ENCODE results near the gene NBEA.
"Not testable (repeated sequence)": the region's sequence is repeated elsewhere in the genome, so short reads cannot be mapped to it uniquely, and the experiment has no call there.

The NBEA gene

DNA sequence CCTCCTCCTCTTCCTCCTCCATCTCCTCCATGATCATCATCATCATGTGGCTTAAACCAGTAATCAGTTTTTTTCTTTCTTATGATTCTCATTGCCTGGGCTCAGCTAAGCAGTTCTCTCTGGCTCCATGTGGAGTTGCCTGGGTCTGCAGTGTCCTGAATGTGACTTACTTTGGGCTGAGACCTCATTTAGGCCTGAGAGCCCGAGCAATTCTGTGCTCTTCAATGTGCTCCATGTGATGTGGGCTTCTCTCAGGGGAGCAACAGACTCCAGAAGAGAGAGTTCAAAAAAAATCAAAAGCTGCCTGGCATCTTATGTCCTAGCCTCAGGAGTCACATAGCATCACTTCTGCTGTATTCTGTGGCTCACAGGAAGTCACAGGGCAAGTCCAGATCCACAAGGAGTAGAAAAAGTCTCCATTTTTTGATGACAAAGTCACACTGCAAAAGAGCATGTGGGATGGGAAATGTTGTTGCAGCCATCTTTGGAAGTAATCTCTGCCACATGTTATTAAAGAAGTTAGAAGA is 405.7 kb downstream of the NBEA start:
- Histone ChIP-seq H3K27ac (no peak overlapping the region), H3K4me3 (no peak overlapping the region)

DNA sequence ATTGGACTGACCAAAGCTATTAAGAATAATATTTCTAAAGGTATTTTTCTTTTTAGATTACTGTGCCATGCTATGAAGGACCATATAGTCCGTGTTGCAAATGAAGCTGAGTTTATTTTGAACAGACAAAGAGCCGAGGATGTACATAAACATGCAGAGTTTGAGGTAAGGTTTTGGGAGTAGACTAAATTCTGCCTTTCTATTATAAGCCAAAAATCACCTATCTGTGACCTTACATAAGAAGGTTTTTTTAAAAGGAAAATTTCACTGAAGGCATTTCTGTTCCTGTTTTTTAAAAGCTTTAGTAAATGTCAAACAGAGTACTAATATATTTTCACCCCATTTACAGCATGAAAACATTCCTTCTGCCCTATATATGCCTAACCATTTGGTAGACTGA is 407.0 kb downstream of the NBEA start:
- Histone ChIP-seq H3K4me3 (no peak overlapping the region), H3K27ac (no peak overlapping the region)

GRCh38 chr13:35349673-35350278 is 407.7 kb downstream of the NBEA start:
- Histone ChIP-seq H3K27ac (no peak overlapping the region), H3K4me3 (no peak overlapping the region)

DNA sequence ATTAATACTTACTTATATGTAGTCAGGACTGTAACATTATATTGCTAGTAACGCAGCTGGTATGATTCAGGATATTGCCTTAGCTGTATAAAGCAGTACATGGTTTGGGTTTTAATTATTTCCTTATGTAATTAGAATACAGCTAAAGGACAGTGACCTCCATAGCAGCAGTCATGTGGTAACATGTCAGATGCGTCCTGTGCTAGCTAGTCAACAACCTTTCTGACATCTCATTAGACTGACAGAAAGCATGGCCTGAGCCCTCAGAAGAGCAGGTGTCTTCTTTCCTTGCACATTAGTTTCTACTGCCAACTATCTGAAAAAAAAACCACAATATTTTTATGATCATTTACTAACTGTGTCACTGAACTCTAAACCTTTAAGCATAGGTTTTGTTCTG is 412.2 kb downstream of the NBEA start:
- no peak overlapping the region for H3K4me3 ChIP-seq

DNA sequence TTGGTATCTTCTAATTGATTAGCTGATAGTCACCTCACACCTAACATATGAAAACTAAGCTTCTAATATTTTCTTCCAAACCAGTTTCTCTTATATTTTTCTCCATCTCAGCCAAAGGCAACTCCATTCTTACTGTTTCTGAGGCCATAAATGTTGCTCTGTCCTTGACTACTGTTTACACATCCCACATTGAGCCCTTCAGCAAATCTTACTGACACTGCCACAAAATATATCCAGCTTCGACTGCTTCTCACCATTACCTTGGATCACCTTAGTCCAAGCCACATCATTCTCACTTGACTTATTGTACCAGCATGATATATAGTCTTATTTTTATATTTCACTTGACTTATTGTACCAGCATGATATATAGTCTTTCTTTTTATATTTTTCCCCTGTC is 412.8 kb downstream of the NBEA start:
- Histone ChIP-seq H3K27ac (no peak overlapping the region), H3K4me3 (no peak overlapping the region)

More for the DNA sequence above, 412.2 kb downstream of the NBEA start:
- no peak overlapping the region for H3K27ac ChIP-seq

DNA sequence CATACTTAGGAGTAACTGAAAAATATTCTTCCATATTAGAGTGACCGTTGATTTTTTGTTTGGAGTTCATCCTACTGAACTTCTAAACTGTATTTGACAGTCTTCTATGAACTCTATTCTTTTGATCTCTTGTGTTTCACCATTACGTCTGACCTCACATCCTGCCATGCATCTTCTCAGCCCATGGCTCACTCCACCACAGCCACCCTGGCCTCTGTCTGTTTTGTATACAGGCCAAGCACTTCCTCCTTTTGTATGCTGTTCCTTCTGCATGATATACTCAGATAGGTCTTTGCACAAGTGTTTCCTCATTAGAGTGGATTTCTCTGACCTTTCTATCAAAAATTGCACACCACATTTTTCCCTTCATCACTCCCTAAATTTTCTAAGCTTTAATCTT is 414.5 kb downstream of the NBEA start:
- H3K27ac ChIP-seq, result no peak overlapping the region

DNA sequence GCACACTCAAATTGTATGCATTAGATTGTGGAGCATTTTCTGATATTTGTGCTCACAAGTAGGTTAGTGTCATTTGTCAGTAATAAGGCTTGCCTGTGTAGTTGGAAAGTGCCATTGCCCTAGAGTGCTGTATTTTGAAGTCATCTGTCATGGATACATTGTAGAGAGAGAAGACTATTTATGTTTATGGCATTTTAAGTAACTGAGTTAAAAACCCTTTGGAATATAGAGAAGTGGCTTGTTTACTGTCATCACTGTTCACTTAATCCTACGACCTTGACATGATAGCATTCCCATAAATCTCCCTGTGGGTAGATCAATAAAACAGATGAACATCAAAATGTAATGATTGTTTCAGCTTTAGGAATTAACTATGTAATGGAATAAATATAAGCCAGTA is 423.8 kb downstream of the NBEA start:
- no peak overlapping the region for H3K4me3 ChIP-seq

More for the DNA sequence above, 414.5 kb downstream of the NBEA start:
- no peak overlapping the region for H3K4me3 ChIP-seq

GRCh38 chr13:35367586-35367985 is 425.5 kb downstream of the NBEA start:
- Histone ChIP-seq H3K27ac (no peak overlapping the region), H3K4me3 (no peak overlapping the region)

More for the DNA sequence above, 423.8 kb downstream of the NBEA start:
- no peak overlapping the region for H3K27ac ChIP-seq

DNA sequence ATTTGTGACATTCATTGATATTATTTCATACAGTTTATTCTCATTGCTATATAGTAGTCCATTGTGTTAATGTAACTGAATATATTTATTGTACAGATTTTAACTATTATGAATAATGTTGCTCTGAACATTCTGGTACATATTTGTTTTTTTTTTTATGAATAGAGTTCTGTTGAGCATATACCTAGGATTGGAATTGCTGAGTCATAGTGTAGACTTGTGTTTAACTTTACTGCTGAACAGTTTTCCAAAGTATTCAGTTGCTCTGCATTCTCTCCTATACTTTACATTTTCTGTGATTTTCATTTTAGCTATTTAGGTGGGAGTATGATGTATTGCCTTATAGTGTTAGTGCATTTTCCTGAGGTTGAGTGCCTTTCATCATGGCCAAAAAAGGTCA is 436.9 kb downstream of the NBEA start:
- Histone ChIP-seq H3K27ac (no peak overlapping the region), H3K4me3 (no peak overlapping the region)

- H3K27ac ChIP-seq, result no peak overlapping the region
- H3K4me3 ChIP-seq, result no peak overlapping the region
Observed at GRCh38 chr13:35379663-35380062, 437.6 kb downstream of the NBEA start.

GRCh38 chr13:35387682-35388250 is 445.7 kb downstream of the NBEA start:
- Histone ChIP-seq H3K27ac (no peak overlapping the region), H3K4me3 (no peak overlapping the region)

- Histone ChIP-seq H3K4me3 (no peak overlapping the region), H3K27ac (no peak overlapping the region)
Observed at GRCh38 chr13:35388441-35389355, 446.6 kb downstream of the NBEA start.

GRCh38 chr13:35389535-35389934 is 447.5 kb downstream of the NBEA start:
- H3K4me3 ChIP-seq, result no peak overlapping the region
- no peak overlapping the region for H3K27ac ChIP-seq

DNA sequence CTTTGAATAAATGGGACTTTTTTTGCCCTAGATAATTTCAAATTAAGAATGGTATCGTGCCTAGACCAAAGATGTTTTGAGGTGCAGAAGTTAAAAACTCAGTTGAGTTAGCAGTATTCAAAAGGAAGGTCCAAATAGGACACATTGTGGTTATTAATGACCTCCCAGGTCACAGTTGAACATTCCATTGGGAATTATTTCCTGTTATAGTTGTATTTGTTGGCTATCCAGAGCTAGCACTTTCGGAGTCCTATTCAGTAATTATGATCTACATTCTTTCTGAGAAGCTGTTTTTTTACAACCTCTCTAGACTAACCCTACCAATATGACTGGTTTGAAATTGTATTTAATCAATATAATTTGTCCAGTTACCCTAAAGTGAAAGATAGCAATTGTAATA is 450.7 kb downstream of the NBEA start:
- Histone ChIP-seq H3K4me3 (no peak overlapping the region), H3K27ac (no peak overlapping the region)

DNA sequence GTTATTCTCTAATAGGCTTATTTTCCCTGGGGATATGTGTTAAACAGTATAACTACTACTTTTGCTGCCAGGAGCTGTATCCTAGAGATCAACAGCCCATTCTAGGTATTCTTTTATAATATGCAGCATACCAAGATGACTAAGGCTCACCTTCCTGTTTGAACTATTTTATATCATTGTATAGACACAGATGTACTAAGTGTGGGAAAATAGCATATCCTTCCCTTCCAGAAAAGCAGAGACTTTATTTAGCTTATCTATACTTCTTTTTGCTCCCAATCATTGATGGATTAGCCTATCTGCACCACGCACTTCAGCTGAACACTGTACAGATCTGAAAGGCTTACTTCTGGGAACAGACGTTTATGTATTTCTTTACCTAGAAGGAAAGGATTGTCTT is 451.8 kb downstream of the NBEA start:
- H3K27ac ChIP-seq, result no peak overlapping the region
- no peak overlapping the region for H3K4me3 ChIP-seq

DNA sequence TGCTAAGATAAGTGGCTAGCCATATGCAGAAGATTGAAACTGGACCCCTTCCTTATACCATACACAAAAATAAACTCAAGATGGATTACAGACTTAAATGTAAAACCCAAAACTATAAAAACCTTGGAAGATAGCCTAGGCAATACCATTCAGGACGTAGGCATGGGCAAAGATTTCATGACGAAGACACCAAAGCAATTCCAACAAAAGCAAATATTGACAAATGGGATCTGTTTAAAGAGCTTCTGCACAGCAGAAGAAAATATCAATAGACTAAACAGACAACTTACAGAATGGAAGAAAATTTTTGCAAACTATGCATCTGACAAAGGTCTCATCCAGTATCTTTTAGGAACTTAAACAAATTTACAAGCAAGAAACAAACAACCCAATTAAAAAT is 466.2 kb downstream of the NBEA start:
- H3K27ac ChIP-seq, H3K4me3 ChIP-seq: not testable (repeated sequence)

DNA sequence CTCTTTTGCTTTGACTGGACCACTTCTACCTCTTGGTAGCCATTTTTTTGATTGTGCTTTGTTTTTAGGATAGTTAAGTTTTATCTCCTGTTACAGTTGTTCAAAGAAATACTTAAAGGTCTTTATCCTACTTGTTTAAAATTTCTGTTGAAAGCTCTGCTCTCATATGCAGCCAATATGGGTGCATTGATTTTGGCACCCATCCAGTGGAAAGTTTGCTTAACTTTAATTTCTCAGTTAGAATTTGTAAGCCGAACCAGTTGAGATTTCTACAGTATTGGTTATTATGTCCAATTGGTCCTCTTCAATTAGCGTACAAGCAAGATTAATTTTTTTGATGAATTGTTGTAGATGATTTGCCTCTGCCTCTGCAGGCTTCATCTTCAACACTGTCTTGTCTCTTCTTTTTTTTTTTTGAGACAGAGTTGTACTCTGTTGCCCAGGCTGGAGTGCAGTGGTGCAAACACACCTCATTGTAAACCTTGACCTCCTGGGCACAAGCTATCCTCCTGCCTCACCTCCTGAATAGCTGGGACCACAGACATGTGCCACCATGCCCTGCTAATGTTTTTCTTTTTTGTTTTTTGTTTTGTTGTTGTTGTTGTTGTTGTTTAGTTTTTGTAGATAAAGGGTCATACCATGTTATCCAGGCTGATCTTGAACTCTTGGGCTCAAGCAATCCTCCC is 469.1 kb downstream of the NBEA start:
- no peak overlapping the region for H3K4me3 ChIP-seq

DNA sequence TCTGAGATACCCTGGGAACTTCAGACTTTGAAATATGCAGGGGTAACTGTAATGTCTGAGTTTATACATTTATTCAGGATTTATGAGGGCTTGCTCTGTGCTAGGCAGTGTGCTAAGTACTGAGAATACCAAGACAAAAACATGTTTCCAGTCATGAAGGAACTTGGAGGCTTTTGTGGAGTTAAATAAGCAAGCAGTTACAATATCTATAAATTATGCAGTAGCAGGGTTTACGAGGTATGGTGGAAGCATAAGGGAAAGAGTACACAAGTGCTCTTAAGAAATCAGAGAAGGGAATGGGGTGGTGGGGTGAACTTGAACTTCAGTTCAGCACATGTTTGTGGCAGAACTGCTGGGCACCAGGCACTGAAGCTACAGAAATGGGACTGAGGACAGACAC is 506.4 kb downstream of the NBEA start:
- H3K27ac ChIP-seq, result no peak overlapping the region
- H3K4me3 ChIP-seq, result no peak overlapping the region

More for the DNA sequence above, 469.1 kb downstream of the NBEA start:
- no peak overlapping the region for H3K27ac ChIP-seq

- no peak overlapping the region for H3K27ac ChIP-seq
- H3K4me3 ChIP-seq, result no peak overlapping the region
Observed at GRCh38 chr13:35449821-35450220, 507.8 kb downstream of the NBEA start.

DNA sequence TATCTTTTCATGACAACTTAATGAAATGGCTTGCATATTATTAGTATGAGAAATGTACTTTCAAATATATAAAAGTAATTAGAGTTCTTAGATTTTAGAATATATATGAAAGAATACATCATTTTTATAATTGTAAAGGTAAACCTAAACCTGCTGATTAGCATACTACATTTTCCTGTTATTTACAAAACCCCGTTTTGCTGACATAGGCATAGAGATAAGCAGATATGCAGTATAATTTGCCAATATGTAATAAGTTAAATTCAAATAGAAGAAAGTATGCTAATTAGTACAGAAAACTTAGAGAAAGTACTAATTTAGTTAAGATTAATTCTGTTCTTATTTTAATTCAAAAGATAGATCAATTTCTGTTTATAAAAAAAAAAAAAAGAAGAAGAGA is 513.0 kb downstream of the NBEA start:
- Histone ChIP-seq H3K27ac (no peak overlapping the region), H3K4me3 (no peak overlapping the region)
